Endodermal cell (in vitro differentiated cells): Measurements from ENCODE around the gene NFE2L2. TPM values are rescaled to one million over a fixed set of nuclear protein-coding genes. Genes with fewer than 3 reads are reported as not detected.

Experiments
- DNase-seq: peaks from one replicate; pipeline ENCODE4 v3.0.0-alpha.2; 2017
- H3K27ac ChIP-seq: 2 replicates; pipeline ENCODE4 v1.5.1; 2013; ENCODE audit warnings: mild to moderate bottlenecking, low read depth, low read length, moderate library complexity
- H3K27me3 ChIP-seq: 2 replicates; pipeline ENCODE4 v1.6.1; 2013; ENCODE audit warnings: mild to moderate bottlenecking, low read length, moderate library complexity; ENCODE audit not compliant: insufficient read depth, control insufficient read depth, poor library complexity, severe bottlenecking
- H3K36me3 ChIP-seq: 2 replicates; pipeline ENCODE4 v1.7.0; 2013; ENCODE audit warnings: mild to moderate bottlenecking, low read length, moderate library complexity; ENCODE audit not compliant: control insufficient read depth, insufficient read depth
- H3K4me1 ChIP-seq: one replicate; pipeline ENCODE4 v1.7.0; 2013; ENCODE audit warnings: low read length; ENCODE audit not compliant: control insufficient read depth, insufficient read depth
- H3K4me3 ChIP-seq: 2 replicates; pipeline ENCODE4 v1.5.1; 2013; ENCODE audit warnings: mild to moderate bottlenecking, low read length, moderate library complexity
- H3K9ac ChIP-seq: 2 replicates; pipeline ENCODE4 v1.6.1; 2013; ENCODE audit warnings: mild to moderate bottlenecking, low read length, moderate library complexity; ENCODE audit not compliant: poor library complexity, severe bottlenecking; ENCODE audit errors: extremely low read depth
- H3K9me3 ChIP-seq: 2 replicates; pipeline ENCODE4 v1.6.1; 2013; ENCODE audit warnings: mild to moderate bottlenecking, low read length, moderate library complexity; ENCODE audit not compliant: control insufficient read depth
- H3K27ac Mint-ChIP-seq: 2 replicates; pipeline ENCODE4 v1.8.0; 2020; ENCODE audit warnings: mixed read lengths
- H3K27me3 Mint-ChIP-seq: 2 replicates; pipeline ENCODE4 v1.8.0; 2021; ENCODE audit warnings: mild to moderate bottlenecking, mixed read lengths; ENCODE audit not compliant: insufficient read depth
- H3K36me3 Mint-ChIP-seq: 2 replicates; pipeline ENCODE4 v1.8.0; 2020; ENCODE audit warnings: low read depth, mixed read lengths
- H3K4me1 Mint-ChIP-seq: 2 replicates; pipeline ENCODE4 v1.8.0; 2020; ENCODE audit warnings: mixed read lengths
- H3K4me3 Mint-ChIP-seq: 2 replicates; pipeline ENCODE4 v1.8.0; 2020; ENCODE audit warnings: mild to moderate bottlenecking, moderate library complexity, mixed read lengths
- H3K9me3 Mint-ChIP-seq: 2 replicates; pipeline ENCODE4 v1.8.0; 2020; ENCODE audit warnings: mild to moderate bottlenecking, mixed read lengths
- WGBS, 2 experiments: methylation state at CpG; one replicate each; pipeline versions ENCODE4 v1.1.5 to v1.1.7; 2013; ENCODE audit warnings: missing lambda C conversion rate in 2 of 2, mixed read lengths in 1 of 2; ENCODE audit not compliant: insufficient coverage in 1 of 2, insufficient read length in 1 of 2; 5-methylcytosine and 5-hydroxymethylcytosine counted together
- long read RNA-seq, 4 experiments: library from polyadenylated mRNA in 2 of 4; library from RNA in 1 of 4; library from capped mRNA in 1 of 4; stranded (forward) in 3 of 4; unstranded in 1 of 4; transcript quantifications; one replicate each; pipeline ENCODE4 v2.0.0, GENCODE V29; 2020 to 2021; ENCODE audit warnings: inconsistent platforms in 1 of 4
- polyA plus RNA-seq, 2 experiments: library from polyadenylated mRNA; stranded (reverse); fragments of 50-300 nt; gene quantifications; one replicate each; pipeline ENCODE4 v1.2.3, GENCODE V29; 2013
- total RNA-seq, 2 donors: library from RNA; stranded (reverse); fragmentation: NEBNext Ultra II Directional in 1 of 2; extraction: Animal tissue kit (Norgen Biotek cat#: 25700) in 1 of 2; gene quantifications; 2 replicates in 1 of 2; 3 replicates in 1 of 2; pipeline ENCODE4 v1.2.1, GENCODE V29; 2021
- TF ChIP-seq, protein P1 (sequence below): fragments of 200-600 bp; sonication (generic); conservative IDR thresholded peaks from 2 replicates; pipeline ENCODE4 v1.5.0; 2021; ENCODE audit warnings: antibody characterized with exemption, mild to moderate bottlenecking

NFE2L2 gene
- total RNA-seq, result 10 to 100 TPM; 59.0 to 59.1 TPM
- polyA plus RNA-seq (2013, experiment 1 of 2), result 46.2 TPM
- polyA plus RNA-seq (2013, experiment 2 of 2), result 49.2 TPM
- long read RNA-seq, experiment 1, transcript NFE2L2-201 (5 exons, 2,853 nt), result major isoform, 18 of 35 reads
- long read RNA-seq, experiment 1, partial matches to known transcripts, result 14 of 35 reads
- long read RNA-seq, experiment 1, other reads (novel, unspliced or antisense), result 3 of 35 reads
- long read RNA-seq, experiment 2, transcript NFE2L2-201 (5 exons, 2,853 nt), result major isoform, 107 of 137 reads
- long read RNA-seq, experiment 2, transcript NFE2L2-202 (5 exons, 2,651 nt), result minor isoform, 8 of 137 reads
- long read RNA-seq, experiment 2, partial matches to known transcripts, result 12 of 137 reads
- long read RNA-seq, experiment 2, other reads (novel, unspliced or antisense), result 9 of 137 reads
- long read RNA-seq, experiment 3, transcript NFE2L2-202 (5 exons, 2,651 nt), result minor isoform, 11 of 167 reads
- long read RNA-seq, experiment 3, transcript NFE2L2-201 (5 exons, 2,853 nt), result major isoform, 149 of 167 reads
- long read RNA-seq, experiment 3, partial matches to known transcripts, result 2 of 167 reads
- long read RNA-seq, experiment 3, other reads (novel, unspliced or antisense), result 3 of 167 reads
- long read RNA-seq, experiment 4, partial matches to known transcripts, result 6 of 13 reads
- long read RNA-seq, experiment 4, other reads (novel, unspliced or antisense), result 4 of 13 reads

GRCh38 chr2:177264693-177265587 lies at the start of gene NFE2L2:
Gene NFE2L2 (minus strand): TSS chr2:177264727. CDS start chr2:177264576, 151 bp downstream.
- Mint-ChIP-seq H3K27ac (peak within 1 kb of the TSS; percentile 96), H3K36me3 (peaks cover 6% of the 10 kb centered on the region), H3K27me3 (no peaks in the 10 kb centered on the region), H3K4me1 (peaks cover 36% of the 10 kb centered on the region), H3K4me3 (peak within 1 kb of the TSS; percentile 77), H3K9me3 (no peaks in the 10 kb centered on the region)
- H3K36me3 ChIP-seq, result no peaks in the 10 kb centered on the region
- peak within 1 kb of the TSS; percentile 95 for H3K4me3 ChIP-seq
- TF ChIP-seq, protein P1, sequence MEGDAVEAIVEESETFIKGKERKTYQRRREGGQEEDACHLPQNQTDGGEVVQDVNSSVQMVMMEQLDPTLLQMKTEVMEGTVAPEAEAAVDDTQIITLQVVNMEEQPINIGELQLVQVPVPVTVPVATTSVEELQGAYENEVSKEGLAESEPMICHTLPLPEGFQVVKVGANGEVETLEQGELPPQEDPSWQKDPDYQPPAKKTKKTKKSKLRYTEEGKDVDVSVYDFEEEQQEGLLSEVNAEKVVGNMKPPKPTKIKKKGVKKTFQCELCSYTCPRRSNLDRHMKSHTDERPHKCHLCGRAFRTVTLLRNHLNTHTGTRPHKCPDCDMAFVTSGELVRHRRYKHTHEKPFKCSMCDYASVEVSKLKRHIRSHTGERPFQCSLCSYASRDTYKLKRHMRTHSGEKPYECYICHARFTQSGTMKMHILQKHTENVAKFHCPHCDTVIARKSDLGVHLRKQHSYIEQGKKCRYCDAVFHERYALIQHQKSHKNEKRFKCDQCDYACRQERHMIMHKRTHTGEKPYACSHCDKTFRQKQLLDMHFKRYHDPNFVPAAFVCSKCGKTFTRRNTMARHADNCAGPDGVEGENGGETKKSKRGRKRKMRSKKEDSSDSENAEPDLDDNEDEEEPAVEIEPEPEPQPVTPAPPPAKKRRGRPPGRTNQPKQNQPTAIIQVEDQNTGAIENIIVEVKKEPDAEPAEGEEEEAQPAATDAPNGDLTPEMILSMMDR, result peak; percentile 57
- WGBS, 2 experiments, result 1% methylated on average over 20 to 66 of the region's 66 CpGs
- H3K4me1 ChIP-seq, result peaks cover 7% of the 10 kb centered on the region
- no peaks in the 10 kb centered on the region for H3K27me3 ChIP-seq
- no peaks in the 10 kb centered on the region for H3K9me3 ChIP-seq
- peak; percentile 89 for DNase-seq
- peak within 1 kb of the TSS; percentile 75 for H3K9ac ChIP-seq
- H3K27ac ChIP-seq, result peak within 1 kb of the TSS; percentile 92

DNA sequence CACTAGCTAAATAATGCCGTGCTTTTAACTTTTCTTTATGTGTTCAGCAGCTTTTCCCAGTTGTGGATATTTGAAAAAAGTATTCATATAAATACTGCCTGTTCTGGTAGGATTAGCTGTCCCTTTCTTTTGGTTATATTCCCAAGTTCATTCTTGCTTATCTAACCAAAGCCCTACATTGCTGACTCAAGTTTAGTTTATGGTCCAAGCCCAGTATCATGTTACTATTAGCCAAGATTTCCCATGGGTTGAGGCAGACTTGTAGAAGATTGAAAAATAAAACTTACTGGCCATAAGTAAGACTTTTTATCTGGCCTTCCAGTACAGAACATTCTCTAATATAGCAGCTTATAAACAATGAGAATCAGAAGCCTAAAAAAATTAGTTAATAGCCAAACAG lies 49.7 kb upstream of the NFE2L2 start:
- Mint-ChIP-seq H3K4me1 (peaks cover 21% of the 10 kb centered on the region), H3K9me3 (peaks cover 3% of the 10 kb centered on the region), H3K27ac (no peak overlapping the region), H3K36me3 (no peaks in the 10 kb centered on the region), H3K27me3 (no peaks in the 10 kb centered on the region), H3K4me3 (no peak overlapping the region)
- TF ChIP-seq, protein P1, result no peak
- no peak for DNase-seq
- H3K27me3 ChIP-seq, result no peaks in the 10 kb centered on the region
- 100% methylated on average over 1 of the region's 1 CpG; no CpG with 5 or more reads in 1 of the 2 experiments for WGBS, 2 experiments
- H3K9ac ChIP-seq, result no peak overlapping the region
- H3K27ac ChIP-seq, result no peak overlapping the region
- H3K4me1 ChIP-seq, result no peaks in the 10 kb centered on the region
- H3K4me3 ChIP-seq, result no peak overlapping the region
- no peaks in the 10 kb centered on the region for H3K36me3 ChIP-seq
- H3K9me3 ChIP-seq, result no peaks in the 10 kb centered on the region

GRCh38 chr2:177313162-177313781 lies 48.7 kb upstream of the NFE2L2 start:
- Mint-ChIP-seq H3K4me3 (no peak overlapping the region), H3K4me1 (peaks cover 21% of the 10 kb centered on the region), H3K27me3 (no peaks in the 10 kb centered on the region), H3K27ac (no peak overlapping the region), H3K36me3 (no peaks in the 10 kb centered on the region), H3K9me3 (peaks cover 3% of the 10 kb centered on the region)
- H3K4me1 ChIP-seq, result no peaks in the 10 kb centered on the region
- H3K36me3 ChIP-seq, result no peaks in the 10 kb centered on the region
- H3K27me3 ChIP-seq, result peaks cover 2% of the 10 kb centered on the region
- no peak for DNase-seq
- no peak overlapping the region for H3K27ac ChIP-seq
- no peaks in the 10 kb centered on the region for H3K9me3 ChIP-seq
- 94 to 96% methylated on average over 2 of the region's 2 CpGs for WGBS, 2 experiments
- TF ChIP-seq, protein P1, result no peak
- no peak overlapping the region for H3K4me3 ChIP-seq
- H3K9ac ChIP-seq, result no peak overlapping the region
